HepG2 (cell line): ENCODE results near the gene C16orf54. TPM values are rescaled to one million over a fixed set of nuclear protein-coding genes. Genes with fewer than 3 reads are reported as not detected.

Source experiments
- ATAC-seq: fragments of 200-7000 bp; cut with Tn5 transposase; 3 replicates; pipeline ENCODE4 v1.9.1; 2020; ENCODE audit warnings: mild to moderate bottlenecking, moderate library complexity
- BruUV-seq: library from RNA; stranded (reverse); fragments of 400-500 nt; replicated peaks from 2 replicates; lab custom pipeline; 2021; lab: Mats Ljungman, UMichigan
- CTCF ChIA-PET: fragments of 300-600 bp; formaldehyde crosslinking; extraction: SDS; loops from one replicate; lab custom pipeline; 2021; ENCODE audit warnings: low total read pairs, inconsistent platforms, low intra/inter-chr PET ratio; lab: Yijun Ruan, JAX
- POLR2A ChIA-PET: fragments of 350-600 bp; sonication (Branson Sonifier 250); formaldehyde crosslinking; loops from one replicate; lab custom pipeline; 2020; ENCODE audit warnings: antibody characterized with exemption, inconsistent platforms; lab: Yijun Ruan, JAX
- DNase-seq: peaks from one replicate; pipeline ENCODE4 v3.0.0-alpha.2; 2015; ENCODE audit warnings: low spot score
- FAIRE-seq: peaks from 3 replicates; lab custom pipeline; 2011; peaks lifted over from hg19 to GRCh38; lab: Jason Lieb, UNC
- H2AFZ ChIP-seq: one replicate; pipeline ENCODE4 v1.6.1; 2011; ENCODE audit warnings: low read length, inconsistent platforms
- H3K27ac ChIP-seq: fragments of 300-600 bp; 3 replicates; pipeline ENCODE4 v1.8.0; 2011; ENCODE audit warnings: mixed run types, mild to moderate bottlenecking, mixed read lengths, low read length, inconsistent platforms; ENCODE audit not compliant: insufficient read depth; ENCODE audit errors: extremely low read length
- H3K27me3 ChIP-seq, 2 experiments: fragments of 200-600 bp in 1 of 2; 2 replicates in 1 of 2; 3 replicates in 1 of 2; pipeline versions ENCODE4 v1.6.0 to v1.8.0; 2011; ENCODE audit warnings: low read length in 2 of 2, mild to moderate bottlenecking in 2 of 2, moderate library complexity in 2 of 2, inconsistent platforms in 1 of 2; ENCODE audit not compliant: insufficient read depth in 2 of 2, control insufficient read depth in 1 of 2
- H3K36me3 ChIP-seq, 2 experiments: fragments of 200-600 bp in 1 of 2; replicated peaks in 1 of 2; 2 replicates in 1 of 2; 3 replicates in 1 of 2; pipeline versions ENCODE4 v1.5.1 to v1.8.0; 2011; ENCODE audit warnings: low read length in 2 of 2, inconsistent platforms in 1 of 2; ENCODE audit not compliant: insufficient read depth in 2 of 2, control insufficient read depth in 1 of 2
- H3K4me1 ChIP-seq: 2 replicates; pipeline ENCODE4 v1.5.1; 2012; ENCODE audit warnings: low read length, inconsistent platforms; ENCODE audit not compliant: insufficient read depth
- H3K4me2 ChIP-seq: 2 replicates; pipeline ENCODE4 v1.6.0; 2011; ENCODE audit warnings: low read depth, low read length, inconsistent platforms
- H3K4me3 ChIP-seq, 3 experiments: fragments of 200-600 bp in 1 of 3; sonication (generic), shearing (Covaris generic) in 1 of 3; replicated peaks in 1 of 3; 2 replicates each; pipeline ENCODE4 v1.5.1; 2011 to 2016; ENCODE audit warnings: low read length in 3 of 3, inconsistent platforms in 2 of 3, low read depth in 2 of 3, mild to moderate bottlenecking in 2 of 3, control low read depth in 1 of 3, mixed read lengths in 1 of 3; ENCODE audit not compliant: insufficient read depth in 1 of 3
- H3K79me2 ChIP-seq: one replicate; pipeline ENCODE4 v1.6.1; 2011; ENCODE audit warnings: low read length, inconsistent platforms; ENCODE audit not compliant: insufficient read depth
- H3K9ac ChIP-seq: 2 replicates; pipeline ENCODE4 v1.6.0; 2011; ENCODE audit warnings: mild to moderate bottlenecking, low read depth, low read length, inconsistent platforms; ENCODE audit not compliant: insufficient read depth
- H3K9me3 ChIP-seq: 2 replicates; pipeline ENCODE4 v1.5.1; 2012; ENCODE audit warnings: mild to moderate bottlenecking, low read length
- H4K20me1 ChIP-seq: 2 replicates; pipeline ENCODE4 v1.6.0; 2011; ENCODE audit warnings: inconsistent platforms, mild to moderate bottlenecking, low read length, moderate library complexity; ENCODE audit not compliant: insufficient read depth
- ASH2L ChIP-seq: fragments of 300-600, 200-600 bp; sonication (generic); IDR thresholded peaks from 2 replicates; pipeline ENCODE4 v1.7.0; 2017; ENCODE audit warnings: low read depth, mild to moderate bottlenecking, moderate library complexity, mixed read lengths, low read length; ENCODE audit not compliant: insufficient read length
- CC2D1A ChIP-seq: sonication (generic); formaldehyde crosslinking; IDR thresholded peaks from 2 replicates; pipeline ENCODE4 v1.8.1; 2023; ENCODE audit warnings: mild to moderate bottlenecking, missing genetic modification reagents
- HOXA9 ChIP-seq: sonication (generic); formaldehyde crosslinking; IDR thresholded peaks from 2 replicates; pipeline ENCODE4 v1.8.1; 2022; ENCODE audit warnings: missing genetic modification reagents, mild to moderate bottlenecking, moderate library complexity, borderline replicate concordance
- MTF2 ChIP-seq: sonication (generic); formaldehyde crosslinking; IDR thresholded peaks from 2 replicates; pipeline ENCODE4 v1.5.0; 2020; ENCODE audit warnings: missing genetic modification reagents, borderline replicate concordance
- NFYC ChIP-seq: IDR thresholded peaks from 2 replicates; pipeline ENCODE4 v1.6.1; 2016; ENCODE audit warnings: missing genetic modification reagents, missing compliant biosample characterization
- SRY ChIP-seq: sonication (generic); formaldehyde crosslinking; IDR thresholded peaks from 2 replicates; pipeline ENCODE4 v1.8.0; 2022; ENCODE audit warnings: mild to moderate bottlenecking, missing genetic modification reagents
- ZNF460 ChIP-seq: sonication (generic); formaldehyde crosslinking; IDR thresholded peaks from 2 replicates; pipeline ENCODE4 v1.5.1; 2020; ENCODE audit warnings: missing genetic modification reagents, mild to moderate bottlenecking, borderline replicate concordance
- ZNF577 ChIP-seq: sonication (generic); formaldehyde crosslinking; IDR thresholded peaks from 2 replicates; pipeline ENCODE4 v1.4.0; 2020; ENCODE audit warnings: mild to moderate bottlenecking, low read depth, missing genetic modification reagents, borderline replicate concordance
- ZNF614 ChIP-seq: IDR thresholded peaks from 2 replicates; pipeline ENCODE4 v1.6.1; 2018; ENCODE audit warnings: missing biosample characterization, missing genetic modification reagents, inconsistent platforms, borderline replicate concordance
- ZNF724P ChIP-seq: sonication (generic); formaldehyde crosslinking; IDR thresholded peaks from 2 replicates; pipeline ENCODE4 v1.8.0; 2022; ENCODE audit warnings: missing genetic modification reagents, borderline replicate concordance
- WGBS: methylation state at CpG from one replicate; pipeline ENCODE4 v1.1.6; 2017; ENCODE audit warnings: low lambda C conversion rate; 5-methylcytosine and 5-hydroxymethylcytosine counted together
- in situ Hi-C: cut with HindIII; loops from 2 replicates; pipeline ENCODE4 v1.10.0; 2017; ENCODE audit warnings: low pct_unique_long_range_greater_than_20kb; ENCODE audit not compliant: extremely low pct_ligation_motif_present
- intact Hi-C: fragments of 100-400 bp; cut with micrococcal nuclease; formaldehyde crosslinking; loops from one replicate; pipeline ENCODE4 v1.10.0; 2022; ENCODE audit not compliant: unreplicated experiment
- polyA plus RNA-seq, 8 experiments: library from polyadenylated mRNA; depleted of rRNA in 3 of 8; stranded (reverse) in 7 of 8; unstranded in 1 of 8; fragments of >200 nt; fragmentation: Illumina TruSeq in 4 of 8; extraction: Trizol in 4 of 8; gene quantifications; 2 replicates each; pipeline versions ENCODE4 v1.2.1 to v1.2.3, GENCODE V29; 2011 to 2016; ENCODE audit warnings: low read depth in 4 of 8, missing spikeins in 1 of 8, mixed read lengths in 1 of 8; ENCODE audit not compliant: insufficient read depth in 1 of 8
- total RNA-seq, 5 experiments: library from RNA; depleted of rRNA; stranded (reverse); fragments of >200 nt; fragmentation: Illumina TruSeq; extraction: Trizol; gene quantifications; 2 replicates each; pipeline ENCODE4 v1.2.3, GENCODE V29; 2016; ENCODE audit warnings: low read depth in 1 of 5
- TF ChIP-seq, protein P1 (sequence below): sonication (generic); formaldehyde crosslinking; IDR thresholded peaks from 2 replicates; pipeline ENCODE4 v1.8.0; 2022; ENCODE audit warnings: mild to moderate bottlenecking, missing genetic modification reagents, borderline replicate concordance
- TF ChIP-seq, protein P2 (sequence below): sonication (generic); formaldehyde crosslinking; IDR thresholded peaks from 2 replicates; pipeline ENCODE4 v1.4.0; 2020; ENCODE audit warnings: missing genetic modification reagents
- TF ChIP-seq, protein P3 (sequence below): sonication (generic); formaldehyde crosslinking; IDR thresholded peaks from 2 replicates; pipeline ENCODE4 v1.9.0; 2021; ENCODE audit warnings: missing genetic modification reagents, borderline replicate concordance
- TF ChIP-seq, protein P4 (sequence below): sonication (generic); formaldehyde crosslinking; conservative IDR thresholded peaks from 2 replicates; pipeline ENCODE4 v1.8.0; 2022; ENCODE audit warnings: mild to moderate bottlenecking, moderate library complexity, missing genetic modification reagents
- TF ChIP-seq, protein P5 (sequence below): sonication (generic); formaldehyde crosslinking; IDR thresholded peaks from 2 replicates; pipeline ENCODE4 v1.8.0; 2022; ENCODE audit warnings: missing genetic modification reagents, mild to moderate bottlenecking, borderline replicate concordance
- TF ChIP-seq, protein P6 (sequence below): sonication (generic); IDR thresholded peaks from 2 replicates; pipeline ENCODE4 v1.6.1; 2016; ENCODE audit warnings: low read depth, borderline replicate concordance

The C16orf54 gene
- total and polyA plus RNA-seq, 2 of the 13 experiments (the other 11 are each of a cell fraction or from before 2014, with no cell fraction given) = not detected

DNA sequence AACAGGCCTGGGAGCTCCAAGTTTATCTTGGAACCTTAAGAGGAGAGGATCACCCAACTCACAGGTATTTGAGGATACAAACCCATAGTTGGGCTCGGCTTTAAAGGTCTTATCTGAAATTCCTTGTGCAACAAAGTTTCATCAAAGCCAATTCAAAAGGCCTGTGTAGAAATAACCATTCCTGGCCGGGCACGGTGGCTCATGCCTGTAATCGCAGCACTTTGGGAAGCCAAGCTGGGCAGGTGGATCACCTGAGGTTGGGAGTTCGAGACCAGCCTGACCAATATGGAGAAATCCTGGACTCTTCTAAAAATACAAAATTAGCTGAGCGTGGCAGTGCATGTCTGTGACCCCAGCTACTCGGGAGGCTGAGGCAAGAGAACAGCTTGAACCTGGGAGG, 28.7 kb downstream of the C16orf54 start:
- Histone ChIP-seq H3K36me3 (no peaks in the 10 kb centered on the region), H3K4me3 (no peak overlapping the region), H4K20me1 (no peaks in the 10 kb centered on the region), H3K9me3 (no peaks in the 10 kb centered on the region), H3K4me1 (peaks cover 29% of the 10 kb centered on the region), H2AFZ (peak overlapping the region; percentile 22), H3K4me2 (no peak overlapping the region), H3K27ac (no peak overlapping the region), H3K79me2 (no peaks in the 10 kb centered on the region), H3K27me3 (no peaks in the 10 kb centered on the region; a peak in 1 of 5 replicates), H3K9ac (no peak overlapping the region)
- 42% methylated on average over 7 of the region's 7 CpGs for WGBS
- POLR2A ChIA-PET = interaction anchor here (1.0 kb wide), 1 partner anchor 37 kb away, joined by 3 read pairs; no protein-coding TSS in a partner anchor
- CTCF ChIA-PET = no interaction called here
- no peak for ATAC-seq
- DNase-seq = no peak
- intact Hi-C loops (no loop called here), in situ Hi-C loops (no loop called here)
- no TSS peak for BruUV-seq
- FAIRE-seq = no peak
- no peak for TF ChIP-seq MTF2 (CRISPR knock-in tag)
- no peak for TF ChIP-seq ASH2L
- no peak for TF ChIP-seq NFYC
- TF ChIP-seq ZNF724P (CRISPR knock-in tag) = no peak
- TF ChIP-seq ZNF460 = no peak
- TF ChIP-seq, protein P1, sequence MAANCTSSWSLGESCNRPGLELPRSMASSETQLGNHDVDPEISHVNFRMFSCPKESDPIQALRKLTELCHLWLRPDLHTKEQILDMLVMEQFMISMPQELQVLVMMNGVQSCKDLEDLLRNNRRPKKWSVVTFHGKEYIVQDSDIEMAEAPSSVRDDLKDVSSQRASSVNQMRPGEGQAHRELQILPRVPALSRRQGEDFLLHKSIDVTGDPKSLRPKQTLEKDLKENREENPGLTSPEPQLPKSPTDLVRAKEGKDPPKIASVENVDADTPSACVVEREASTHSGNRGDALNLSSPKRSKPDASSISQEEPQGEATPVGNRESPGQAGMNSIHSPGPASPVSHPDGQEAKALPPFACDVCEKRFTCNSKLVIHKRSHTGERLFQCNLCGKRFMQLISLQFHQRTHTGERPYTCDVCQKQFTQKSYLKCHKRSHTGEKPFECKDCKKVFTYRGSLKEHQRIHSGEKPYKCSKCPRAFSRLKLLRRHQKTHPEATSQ (CRISPR knock-in tag) = no peak
- TF ChIP-seq CC2D1A (CRISPR knock-in tag) = no peak
- TF ChIP-seq, protein P2, sequence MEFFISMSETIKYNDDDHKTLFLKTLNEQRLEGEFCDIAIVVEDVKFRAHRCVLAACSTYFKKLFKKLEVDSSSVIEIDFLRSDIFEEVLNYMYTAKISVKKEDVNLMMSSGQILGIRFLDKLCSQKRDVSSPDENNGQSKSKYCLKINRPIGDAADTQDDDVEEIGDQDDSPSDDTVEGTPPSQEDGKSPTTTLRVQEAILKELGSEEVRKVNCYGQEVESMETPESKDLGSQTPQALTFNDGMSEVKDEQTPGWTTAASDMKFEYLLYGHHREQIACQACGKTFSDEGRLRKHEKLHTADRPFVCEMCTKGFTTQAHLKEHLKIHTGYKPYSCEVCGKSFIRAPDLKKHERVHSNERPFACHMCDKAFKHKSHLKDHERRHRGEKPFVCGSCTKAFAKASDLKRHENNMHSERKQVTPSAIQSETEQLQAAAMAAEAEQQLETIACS (CRISPR knock-in tag) = no peak
- TF ChIP-seq, protein P3, sequence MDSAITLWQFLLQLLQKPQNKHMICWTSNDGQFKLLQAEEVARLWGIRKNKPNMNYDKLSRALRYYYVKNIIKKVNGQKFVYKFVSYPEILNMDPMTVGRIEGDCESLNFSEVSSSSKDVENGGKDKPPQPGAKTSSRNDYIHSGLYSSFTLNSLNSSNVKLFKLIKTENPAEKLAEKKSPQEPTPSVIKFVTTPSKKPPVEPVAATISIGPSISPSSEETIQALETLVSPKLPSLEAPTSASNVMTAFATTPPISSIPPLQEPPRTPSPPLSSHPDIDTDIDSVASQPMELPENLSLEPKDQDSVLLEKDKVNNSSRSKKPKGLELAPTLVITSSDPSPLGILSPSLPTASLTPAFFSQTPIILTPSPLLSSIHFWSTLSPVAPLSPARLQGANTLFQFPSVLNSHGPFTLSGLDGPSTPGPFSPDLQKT (CRISPR knock-in tag) = no peak
- no peak for TF ChIP-seq ZNF614 (CRISPR knock-in tag)
- TF ChIP-seq HOXA9 (CRISPR knock-in tag) = no peak
- TF ChIP-seq, protein P4, sequence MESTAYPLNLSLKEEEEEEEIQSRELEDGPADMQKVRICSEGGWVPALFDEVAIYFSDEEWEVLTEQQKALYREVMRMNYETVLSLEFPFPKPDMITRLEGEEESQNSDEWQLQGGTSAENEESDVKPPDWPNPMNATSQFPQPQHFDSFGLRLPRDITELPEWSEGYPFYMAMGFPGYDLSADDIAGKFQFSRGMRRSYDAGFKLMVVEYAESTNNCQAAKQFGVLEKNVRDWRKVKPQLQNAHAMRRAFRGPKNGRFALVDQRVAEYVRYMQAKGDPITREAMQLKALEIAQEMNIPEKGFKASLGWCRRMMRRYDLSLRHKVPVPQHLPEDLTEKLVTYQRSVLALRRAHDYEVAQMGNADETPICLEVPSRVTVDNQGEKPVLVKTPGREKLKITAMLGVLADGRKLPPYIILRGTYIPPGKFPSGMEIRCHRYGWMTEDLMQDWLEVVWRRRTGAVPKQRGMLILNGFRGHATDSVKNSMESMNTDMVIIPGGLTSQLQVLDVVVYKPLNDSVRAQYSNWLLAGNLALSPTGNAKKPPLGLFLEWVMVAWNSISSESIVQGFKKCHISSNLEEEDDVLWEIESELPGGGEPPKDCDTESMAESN (CRISPR knock-in tag) = no peak
- TF ChIP-seq, protein P5, sequence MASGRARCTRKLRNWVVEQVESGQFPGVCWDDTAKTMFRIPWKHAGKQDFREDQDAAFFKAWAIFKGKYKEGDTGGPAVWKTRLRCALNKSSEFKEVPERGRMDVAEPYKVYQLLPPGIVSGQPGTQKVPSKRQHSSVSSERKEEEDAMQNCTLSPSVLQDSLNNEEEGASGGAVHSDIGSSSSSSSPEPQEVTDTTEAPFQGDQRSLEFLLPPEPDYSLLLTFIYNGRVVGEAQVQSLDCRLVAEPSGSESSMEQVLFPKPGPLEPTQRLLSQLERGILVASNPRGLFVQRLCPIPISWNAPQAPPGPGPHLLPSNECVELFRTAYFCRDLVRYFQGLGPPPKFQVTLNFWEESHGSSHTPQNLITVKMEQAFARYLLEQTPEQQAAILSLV (CRISPR knock-in tag) = no peak
- TF ChIP-seq ZNF577 (CRISPR knock-in tag) = no peak
- TF ChIP-seq SRY (CRISPR knock-in tag) = no peak
- TF ChIP-seq, protein P6, sequence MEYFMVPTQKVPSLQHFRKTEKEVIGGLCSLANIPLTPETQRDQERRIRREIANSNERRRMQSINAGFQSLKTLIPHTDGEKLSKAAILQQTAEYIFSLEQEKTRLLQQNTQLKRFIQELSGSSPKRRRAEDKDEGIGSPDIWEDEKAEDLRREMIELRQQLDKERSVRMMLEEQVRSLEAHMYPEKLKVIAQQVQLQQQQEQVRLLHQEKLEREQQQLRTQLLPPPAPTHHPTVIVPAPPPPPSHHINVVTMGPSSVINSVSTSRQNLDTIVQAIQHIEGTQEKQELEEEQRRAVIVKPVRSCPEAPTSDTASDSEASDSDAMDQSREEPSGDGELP = no peak
